Stimulated activated CD8-positive, alpha-beta memory T cell treated with anti-CD3 and anti-CD28 coated beads, Interleukin-12 subunit alpha, Interleukin-12 subunit beta, amount 100 ng/mL, for 24 hours (primary cell): Measurements from ENCODE around the gene ARHGAP12.

Experiments
- DNase-seq: peaks from one replicate; pipeline ENCODE4 v3.0.0-alpha.2; 2020; ENCODE audit errors: extremely low read depth

Gene ARHGAP12

GRCh38 chr10:31820778-31821369 lies 107.8 kb downstream of the ARHGAP12 start:
- no peak for DNase-seq

GRCh38 chr10:31820096-31820495 lies 108.5 kb downstream of the ARHGAP12 start:
- no peak for DNase-seq

- no peak for DNase-seq
These were observed 109.2 kb downstream of the ARHGAP12 start for GRCh38 chr10:31819391-31819820.

GRCh38 chr10:31816318-31816717 lies 112.3 kb downstream of the ARHGAP12 start:
- DNase-seq: no peak

GRCh38 chr10:31808258-31809218 lies 120.1 kb downstream of the ARHGAP12 start:
- no peak for DNase-seq

GRCh38 chr10:31804352-31804810 lies 124.2 kb downstream of the ARHGAP12 start:
- DNase-seq: no peak

GRCh38 chr10:31803606-31804351 lies 124.9 kb downstream of the ARHGAP12 start:
- DNase-seq: no peak

GRCh38 chr10:31799181-31799580 lies 129.4 kb downstream of the ARHGAP12 start:
- DNase-seq: no peak

GRCh38 chr10:31792745-31793144 lies 135.9 kb downstream of the ARHGAP12 start:
- no peak for DNase-seq

- no peak for DNase-seq
These were observed 139.1 kb downstream of the ARHGAP12 start for GRCh38 chr10:31789555-31789954.

- no peak for DNase-seq
These were observed 145.9 kb downstream of the ARHGAP12 start for GRCh38 chr10:31782701-31783100.

GRCh38 chr10:31780717-31781116 lies 147.9 kb downstream of the ARHGAP12 start:
- DNase-seq: no peak

GRCh38 chr10:31778627-31779026 lies 150.0 kb downstream of the ARHGAP12 start:
- no peak for DNase-seq

GRCh38 chr10:31776159-31776558 lies 152.5 kb downstream of the ARHGAP12 start:
- no peak for DNase-seq

- no peak for DNase-seq
These were observed 153.5 kb downstream of the ARHGAP12 start for GRCh38 chr10:31774928-31775650.

GRCh38 chr10:31774299-31774900 lies 154.2 kb downstream of the ARHGAP12 start:
- no peak for DNase-seq

GRCh38 chr10:31773749-31774298 lies 154.8 kb downstream of the ARHGAP12 start:
- DNase-seq: no peak

GRCh38 chr10:31771331-31771831 lies 157.2 kb downstream of the ARHGAP12 start:
- DNase-seq: no peak

GRCh38 chr10:31770307-31770902 lies 158.2 kb downstream of the ARHGAP12 start:
- no peak for DNase-seq

- no peak for DNase-seq
These were observed 159.1 kb downstream of the ARHGAP12 start for GRCh38 chr10:31769564-31769963.
